ENCODE results near the gene CPN2.

Gene CPN2

DNA sequence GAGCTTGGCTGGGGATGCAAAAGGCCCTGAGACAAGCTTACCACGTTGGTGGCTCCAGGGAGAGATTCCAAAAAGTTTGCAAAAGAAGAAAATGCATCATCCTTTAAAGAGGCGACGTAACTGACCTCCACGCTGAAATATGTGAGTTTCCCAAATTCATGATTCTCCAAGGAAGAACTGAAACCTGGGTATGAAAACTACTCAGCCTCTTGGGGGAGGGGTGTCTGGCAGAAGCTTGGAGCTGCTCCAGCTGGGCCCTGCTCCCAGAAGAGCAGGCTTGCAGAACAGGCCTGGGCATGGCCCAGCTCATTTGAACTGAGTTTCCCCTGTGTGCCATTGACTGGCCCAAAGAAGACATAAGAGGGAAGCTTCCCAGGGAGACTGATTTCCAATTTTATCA is 20.5 kb downstream of the CPN2 start:
- Histone ChIP-seq H3K4me3 (ENCODE audit: low read length) (no peak overlapping the region), H3K9me3 (ENCODE audit: insufficient read depth, low read length) (no peaks in the 10 kb centered on the region), H3K27me3 (ENCODE audit: low read depth, low read length) (peaks cover 21% of the 10 kb centered on the region), H2AFZ (ENCODE audit: low read depth, low read length) (no peak overlapping the region), H3K4me1 (ENCODE audit: low read length) (peaks cover 8% of the 10 kb centered on the region), H3K4me2 (ENCODE audit: low read length) (no peak overlapping the region), H3K27ac (ENCODE audit: low read length) (no peak overlapping the region), H3K79me2 (ENCODE audit: low read length) (no peaks in the 10 kb centered on the region), H3K9ac (ENCODE audit: low read length) (no peak overlapping the region), H4K20me1 (ENCODE audit: insufficient read depth, low read length) (no peaks in the 10 kb centered on the region), H3K36me3 (replicated peaks; ENCODE audit: low read depth, low read length) (no peaks in the 10 kb centered on the region)
- no peak for TF ChIP-seq EZH2phosphoT487 (IDR thresholded peaks at IDR 0.05; ENCODE audit: low read depth)
- no peak for TF ChIP-seq CTCF (IDR thresholded peaks at IDR 0.05; ENCODE audit: low read depth, low read length)

GRCh38 chr3:194330160-194330559 is 21.0 kb downstream of the CPN2 start:
- peaks cover 8% of the 10 kb centered on the region for H3K4me1 ChIP-seq (ENCODE audit: low read length)
- H3K4me2 ChIP-seq (ENCODE audit: low read length): no peak overlapping the region
- H3K27me3 ChIP-seq (ENCODE audit: low read depth, low read length): peaks cover 17% of the 10 kb centered on the region
- H3K79me2 ChIP-seq (ENCODE audit: low read length): no peaks in the 10 kb centered on the region
- H3K36me3 ChIP-seq (replicated peaks; ENCODE audit: low read depth, low read length): no peaks in the 10 kb centered on the region
- H3K9ac ChIP-seq (ENCODE audit: low read length): no peak overlapping the region
- no peaks in the 10 kb centered on the region for H3K9me3 ChIP-seq (ENCODE audit: insufficient read depth, low read length)
- H3K27ac ChIP-seq (ENCODE audit: low read length): no peak overlapping the region
- no peak overlapping the region for H2AFZ ChIP-seq (ENCODE audit: low read depth, low read length)
- no peak overlapping the region for H3K4me3 ChIP-seq (ENCODE audit: low read length)
- TF ChIP-seq EZH2phosphoT487 (IDR thresholded peaks at IDR 0.05; ENCODE audit: low read depth): no peak
- no peak for TF ChIP-seq CTCF (IDR thresholded peaks at IDR 0.05; ENCODE audit: low read depth, low read length)
- no peaks in the 10 kb centered on the region for H4K20me1 ChIP-seq (ENCODE audit: insufficient read depth, low read length)

GRCh38 chr3:194329583-194329965 is 21.6 kb downstream of the CPN2 start:
- H3K27ac ChIP-seq (ENCODE audit: low read length): no peak overlapping the region
- peaks cover 17% of the 10 kb centered on the region for H3K27me3 ChIP-seq (ENCODE audit: low read depth, low read length)
- no peak overlapping the region for H3K9ac ChIP-seq (ENCODE audit: low read length)
- H3K36me3 ChIP-seq (replicated peaks; ENCODE audit: low read depth, low read length): no peaks in the 10 kb centered on the region
- H2AFZ ChIP-seq (ENCODE audit: low read depth, low read length): no peak overlapping the region
- no peak overlapping the region for H3K4me2 ChIP-seq (ENCODE audit: low read length)
- H3K4me3 ChIP-seq (ENCODE audit: low read length): no peak overlapping the region
- peaks cover 8% of the 10 kb centered on the region for H3K4me1 ChIP-seq (ENCODE audit: low read length)
- TF ChIP-seq CTCF (IDR thresholded peaks at IDR 0.05; ENCODE audit: low read depth, low read length) (no peak), EZH2phosphoT487 (IDR thresholded peaks at IDR 0.05; ENCODE audit: low read depth) (no peak)
- no peaks in the 10 kb centered on the region for H3K9me3 ChIP-seq (ENCODE audit: insufficient read depth, low read length)
- no peaks in the 10 kb centered on the region for H3K79me2 ChIP-seq (ENCODE audit: low read length)
- H4K20me1 ChIP-seq (ENCODE audit: insufficient read depth, low read length): no peaks in the 10 kb centered on the region

DNA sequence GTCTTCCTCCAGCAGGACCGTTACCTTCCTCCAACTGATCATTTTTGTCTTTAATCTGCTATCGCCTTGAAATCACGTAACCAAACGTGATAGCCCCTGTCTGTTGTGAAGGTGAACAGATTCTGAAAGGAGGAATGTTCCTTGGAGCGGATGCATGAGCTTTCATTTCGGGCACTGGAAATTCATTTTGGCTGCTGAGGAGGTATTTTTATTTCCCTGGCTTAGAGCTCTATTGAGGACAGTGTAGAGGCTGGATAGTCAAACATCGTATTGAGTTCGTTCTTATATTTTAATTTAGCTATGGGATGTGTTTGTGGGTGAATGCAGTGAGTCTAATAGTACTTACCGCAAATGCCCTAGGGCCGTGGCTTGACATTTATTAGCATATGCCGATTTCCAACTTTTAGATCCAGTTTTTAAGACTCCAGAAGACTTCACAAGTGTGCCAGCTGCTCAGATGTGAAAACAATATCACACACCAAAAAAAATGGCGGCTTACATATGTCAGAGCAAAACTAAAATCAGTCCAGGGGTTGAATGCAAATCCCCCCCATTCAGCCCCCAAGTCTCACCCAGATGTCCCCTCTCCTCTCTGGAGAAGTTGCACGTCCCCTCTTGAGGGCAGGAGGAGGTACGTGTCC is 22.1 kb downstream of the CPN2 start:
- Histone ChIP-seq H3K9me3 (ENCODE audit: insufficient read depth, low read length) (no peaks in the 10 kb centered on the region), H2AFZ (ENCODE audit: low read depth, low read length) (no peak overlapping the region), H3K4me2 (ENCODE audit: low read length) (no peak overlapping the region), H4K20me1 (ENCODE audit: insufficient read depth, low read length) (no peaks in the 10 kb centered on the region), H3K27me3 (ENCODE audit: low read depth, low read length) (peaks cover 14% of the 10 kb centered on the region), H3K4me1 (ENCODE audit: low read length) (peaks cover 6% of the 10 kb centered on the region), H3K27ac (ENCODE audit: low read length) (no peak overlapping the region), H3K79me2 (ENCODE audit: low read length) (no peaks in the 10 kb centered on the region), H3K36me3 (replicated peaks; ENCODE audit: low read depth, low read length) (no peaks in the 10 kb centered on the region), H3K4me3 (ENCODE audit: low read length) (no peak overlapping the region), H3K9ac (ENCODE audit: low read length) (no peak overlapping the region)
- TF ChIP-seq CTCF (IDR thresholded peaks at IDR 0.05; ENCODE audit: low read depth, low read length) (no peak), EZH2phosphoT487 (IDR thresholded peaks at IDR 0.05; ENCODE audit: low read depth) (no peak)
